ENCODE data around the gene SKI.

GRCh38 chr1:2256435-2257244 is 28.5 kb downstream of the SKI start:
- TF ChIP-seq POLR2AphosphoS5 (IDR thresholded peaks at IDR 0.05) (no peak), CTCF (IDR thresholded peaks at IDR 0.05) (no peak)

Measured in prostate gland (tissue), 2 donors.